Stimulated activated CD8-positive, alpha-beta memory T cell treated with anti-CD3 and anti-CD28 coated beads, Interleukin-2, amount 100 ng/mL, for 1 hour (primary cell): ENCODE results near the gene MED27.

Source experiments
- DNase-seq, 2 donors: peaks; one replicate each; pipeline ENCODE4 v3.0.0-alpha.2; 2020; ENCODE audit warnings: low read depth in 2 of 2

Gene MED27

GRCh38 chr9:131965841-131966240 is 113.8 kb downstream of the MED27 start:
- DNase-seq: no peak

GRCh38 chr9:131965103-131965502 is 114.6 kb downstream of the MED27 start:
- no peak for DNase-seq

GRCh38 chr9:131963072-131964030 is 116.3 kb downstream of the MED27 start:
- no peak for DNase-seq

GRCh38 chr9:131961496-131961880 is 118.2 kb downstream of the MED27 start:
- no peak for DNase-seq

GRCh38 chr9:131960851-131961495 is 118.7 kb downstream of the MED27 start:
- DNase-seq: no peak

- DNase-seq: no peak
Measured at GRCh38 chr9:131960311-131960710, 119.4 kb downstream of the MED27 start.

GRCh38 chr9:131959887-131960286 is 119.8 kb downstream of the MED27 start:
- DNase-seq: no peak

GRCh38 chr9:131959056-131959455 is 120.6 kb downstream of the MED27 start:
- DNase-seq: no peak

- no peak for DNase-seq
Measured at GRCh38 chr9:131954299-131954698, 125.4 kb downstream of the MED27 start.

- DNase-seq: no peak
Measured at GRCh38 chr9:131951905-131952304, 127.8 kb downstream of the MED27 start.

- no peak for DNase-seq
Measured at GRCh38 chr9:131951155-131951554, 128.5 kb downstream of the MED27 start.

GRCh38 chr9:131950487-131950886 is 129.2 kb downstream of the MED27 start:
- no peak for DNase-seq

- DNase-seq: no peak
Measured at GRCh38 chr9:131946180-131946579, 133.5 kb downstream of the MED27 start.

GRCh38 chr9:131943351-131943841 is 136.3 kb downstream of the MED27 start:
- no peak for DNase-seq

GRCh38 chr9:131942146-131942720 is 137.4 kb downstream of the MED27 start:
- DNase-seq: no peak

GRCh38 chr9:131937451-131937850 is 142.2 kb downstream of the MED27 start:
- DNase-seq: no peak

GRCh38 chr9:131936929-131937328 is 142.7 kb downstream of the MED27 start:
- DNase-seq: no peak

GRCh38 chr9:131934673-131935072 is 145.0 kb downstream of the MED27 start:
- DNase-seq: no peak

- no peak for DNase-seq
Measured at GRCh38 chr9:131927091-131927490, 152.6 kb downstream of the MED27 start.

GRCh38 chr9:131926360-131926922 is 153.2 kb downstream of the MED27 start:
- no peak for DNase-seq

- DNase-seq: no peak
Measured at GRCh38 chr9:131925677-131926177, 153.9 kb downstream of the MED27 start.

GRCh38 chr9:131923766-131924165 is 155.9 kb downstream of the MED27 start:
- no peak for DNase-seq
